GM12872 (cell line): Measurements from ENCODE around the gene CUL2.
A peak's percentile ranks its signal among the peaks of the same experiment; 100 is the strongest.

Experiments used
- TF ChIP-seq, protein P1 (sequence below): IDR thresholded peaks from 3 replicates; pipeline ENCODE4 v1.5.1; 2011; ENCODE audit warnings: low read depth, mild to moderate bottlenecking, low read length, moderate library complexity; ENCODE audit not compliant: insufficient read depth

Gene CUL2

DNA sequence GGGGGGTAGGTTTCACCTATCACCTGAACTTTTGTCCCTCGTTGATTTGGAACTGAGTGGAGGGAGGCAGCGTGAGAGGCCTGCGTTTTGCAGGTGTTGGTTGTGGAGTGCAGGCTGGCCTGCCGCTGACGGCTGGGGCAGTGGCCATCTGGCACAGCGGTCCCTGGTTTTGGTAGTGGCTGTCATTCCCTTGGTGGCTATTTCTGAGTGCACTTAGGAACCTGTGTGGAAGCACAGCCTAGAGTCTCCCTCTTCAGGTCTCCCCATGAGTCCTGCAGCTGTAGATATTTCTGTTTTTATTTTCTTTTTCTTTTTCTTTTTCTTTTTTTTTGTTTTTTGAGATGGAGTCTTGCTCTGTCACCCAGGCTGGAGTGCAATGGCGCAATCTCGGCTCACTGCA is 129.2 kb downstream of the CUL2 start:
- TF ChIP-seq, protein P1, sequence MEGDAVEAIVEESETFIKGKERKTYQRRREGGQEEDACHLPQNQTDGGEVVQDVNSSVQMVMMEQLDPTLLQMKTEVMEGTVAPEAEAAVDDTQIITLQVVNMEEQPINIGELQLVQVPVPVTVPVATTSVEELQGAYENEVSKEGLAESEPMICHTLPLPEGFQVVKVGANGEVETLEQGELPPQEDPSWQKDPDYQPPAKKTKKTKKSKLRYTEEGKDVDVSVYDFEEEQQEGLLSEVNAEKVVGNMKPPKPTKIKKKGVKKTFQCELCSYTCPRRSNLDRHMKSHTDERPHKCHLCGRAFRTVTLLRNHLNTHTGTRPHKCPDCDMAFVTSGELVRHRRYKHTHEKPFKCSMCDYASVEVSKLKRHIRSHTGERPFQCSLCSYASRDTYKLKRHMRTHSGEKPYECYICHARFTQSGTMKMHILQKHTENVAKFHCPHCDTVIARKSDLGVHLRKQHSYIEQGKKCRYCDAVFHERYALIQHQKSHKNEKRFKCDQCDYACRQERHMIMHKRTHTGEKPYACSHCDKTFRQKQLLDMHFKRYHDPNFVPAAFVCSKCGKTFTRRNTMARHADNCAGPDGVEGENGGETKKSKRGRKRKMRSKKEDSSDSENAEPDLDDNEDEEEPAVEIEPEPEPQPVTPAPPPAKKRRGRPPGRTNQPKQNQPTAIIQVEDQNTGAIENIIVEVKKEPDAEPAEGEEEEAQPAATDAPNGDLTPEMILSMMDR = 0 out of 3 replicates have a peak, but pooled peaks have one; percentile 27

- TF ChIP-seq, protein P1 = no peak
Measured at GRCh38 chr10:34959786-34960185, 130.4 kb downstream of the CUL2 start.

GRCh38 chr10:34959321-34959720 is 130.8 kb downstream of the CUL2 start:
- TF ChIP-seq, protein P1 = 0 out of 3 replicates have a peak, but pooled peaks have one; percentile 1
